HG03039 (cell line): Measurements from ENCODE around the gene SMPD3.

Source experiments
- ATAC-seq: cut with Tn5 transposase; IDR thresholded peaks from one replicate; pipeline ENCODE4 v1.9.1; 2021; ENCODE audit warnings: mild to moderate bottlenecking, moderate library complexity; ENCODE audit not compliant: unreplicated experiment

The SMPD3 gene

GRCh38 chr16:68406458-68407152 is 41.7 kb downstream of the SMPD3 start:
- no peak for ATAC-seq

GRCh38 chr16:68404736-68405345 is 43.5 kb downstream of the SMPD3 start:
- no peak for ATAC-seq

DNA sequence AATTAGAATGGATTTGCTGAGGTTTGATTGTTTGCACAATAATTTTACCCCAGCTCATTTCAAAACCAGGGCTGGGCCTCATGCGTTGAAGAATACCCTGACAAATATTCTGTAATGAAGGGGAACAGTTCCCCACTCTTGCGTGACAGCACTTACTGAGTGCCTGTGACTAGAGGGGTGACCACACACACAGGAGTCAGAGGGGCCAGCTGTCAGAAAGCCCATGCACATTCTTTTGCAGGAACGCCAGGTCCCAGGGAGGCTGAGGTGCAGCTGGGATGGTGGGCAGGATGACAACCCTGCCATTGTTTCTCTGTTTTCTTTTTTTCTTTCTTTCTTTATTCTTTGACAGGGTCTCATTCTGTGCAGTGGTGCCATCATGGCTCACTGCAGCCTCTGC is 44.6 kb downstream of the SMPD3 start:
- ATAC-seq, result no peak

DNA sequence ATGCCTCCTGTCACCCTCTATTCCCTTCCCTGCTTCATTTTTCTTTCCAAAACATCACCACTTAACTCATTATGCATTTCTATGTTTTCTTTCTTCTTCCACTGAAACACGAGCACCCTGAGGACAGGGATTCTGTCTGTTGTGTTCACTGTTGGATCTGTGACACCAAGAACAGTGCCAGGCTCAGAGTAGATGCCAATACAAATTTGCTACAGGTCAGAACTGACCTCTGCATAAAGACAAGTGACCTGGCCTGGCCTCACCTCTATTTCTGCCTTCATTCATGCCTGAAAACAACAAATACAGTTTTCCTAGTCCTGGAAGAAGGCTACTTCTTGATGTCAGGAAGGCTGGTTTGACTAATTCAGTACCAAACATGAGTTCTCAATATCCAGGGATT is 45.1 kb downstream of the SMPD3 start:
- no peak for ATAC-seq

DNA sequence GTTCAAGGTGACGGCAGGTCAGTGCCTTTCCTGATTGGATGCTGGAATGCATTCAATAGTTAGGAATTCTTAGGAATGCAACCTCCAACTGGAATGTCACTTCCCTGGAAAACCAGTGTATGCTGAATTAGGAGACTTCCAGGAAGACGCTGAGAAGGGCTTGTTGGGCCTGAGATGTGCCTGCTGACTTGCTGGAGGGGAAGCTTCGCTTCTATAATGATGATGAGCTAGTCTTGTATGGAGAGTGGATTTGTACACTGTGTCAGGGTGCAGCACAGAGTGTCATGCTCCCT is 45.6 kb downstream of the SMPD3 start:
- ATAC-seq, result no peak

DNA sequence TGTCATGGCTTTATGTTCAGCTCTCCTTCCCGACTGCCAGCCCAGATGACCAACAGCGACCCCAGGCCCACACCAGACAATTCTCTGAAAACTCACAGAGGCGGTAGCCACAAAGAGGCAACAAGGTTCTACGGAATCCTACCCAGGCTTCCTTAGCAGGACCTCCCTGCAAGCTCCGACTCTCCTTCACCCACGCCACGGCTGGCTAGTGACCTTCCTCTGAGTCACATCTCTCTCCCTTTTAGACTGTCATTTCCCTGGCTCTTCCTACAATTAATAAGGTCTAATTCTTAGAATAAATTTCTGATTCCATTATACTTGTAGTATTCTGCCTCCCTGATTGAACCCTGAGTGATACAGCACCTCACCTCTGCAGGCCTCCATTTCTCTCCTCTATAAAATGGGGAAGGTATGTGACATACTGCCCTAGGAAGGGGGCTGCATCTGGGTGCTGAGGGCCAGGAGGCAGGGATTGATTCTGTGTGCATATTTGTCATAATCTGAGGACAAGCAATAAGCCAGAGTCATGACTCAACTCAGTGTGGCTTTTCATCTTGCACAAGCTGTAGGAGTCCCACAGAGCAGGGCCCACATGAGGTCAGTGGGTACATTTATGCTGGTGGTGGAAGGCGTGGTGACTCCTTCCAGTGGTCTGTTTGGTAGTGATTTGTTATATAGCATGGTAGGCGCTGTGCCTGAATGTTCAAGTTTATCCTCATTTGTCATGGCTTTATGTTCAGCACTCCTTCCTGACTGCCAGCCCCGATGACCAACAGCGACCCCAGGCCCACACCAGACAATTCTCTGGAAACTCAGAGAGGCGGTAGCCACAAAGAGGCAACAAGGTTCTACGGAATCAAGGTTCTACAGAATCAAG is 46.2 kb downstream of the SMPD3 start:
- no peak for ATAC-seq

GRCh38 chr16:68400924-68401460 is 47.3 kb downstream of the SMPD3 start:
- no peak for ATAC-seq

DNA sequence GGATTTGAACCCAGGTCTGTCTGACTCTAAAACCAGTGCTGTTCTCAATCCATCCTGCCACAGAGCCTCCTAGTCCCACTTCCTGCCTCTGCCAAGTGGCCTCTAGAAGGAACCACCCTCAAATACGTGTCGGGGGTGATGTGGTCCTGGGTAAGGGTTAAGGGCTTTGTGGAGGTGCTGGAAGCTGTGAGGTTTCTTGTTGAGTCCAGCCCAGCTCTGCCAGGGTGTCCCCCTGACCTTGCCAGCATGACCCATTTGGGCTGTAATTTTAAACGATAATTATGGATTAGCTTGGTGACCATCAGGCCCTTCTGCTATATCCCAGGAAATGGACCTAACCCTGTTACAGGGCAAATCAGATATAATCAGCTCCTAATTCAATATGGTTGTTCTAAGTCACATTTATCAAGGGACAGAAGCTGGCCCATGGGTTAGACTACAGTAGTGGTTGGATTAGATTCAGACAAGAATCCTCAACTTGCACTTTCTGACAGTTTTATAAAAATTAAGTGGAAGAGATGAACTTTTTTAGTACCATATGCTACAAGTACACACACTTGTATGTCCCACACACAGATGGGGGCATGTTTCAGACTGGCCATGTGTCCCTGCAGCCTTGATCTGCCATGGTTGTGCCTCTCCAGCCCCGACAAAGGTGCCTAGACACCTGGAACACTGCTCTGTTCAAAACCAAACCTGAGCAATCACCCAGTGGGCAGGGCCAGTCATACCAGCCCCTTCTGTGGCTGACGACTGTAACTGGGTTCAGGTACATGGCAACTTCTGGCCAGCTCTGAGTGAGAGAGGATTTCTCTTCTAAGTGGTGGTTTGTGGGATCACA is 48.0 kb downstream of the SMPD3 start:
- no peak for ATAC-seq

- ATAC-seq, result no peak
Measured at GRCh38 chr16:68399456-68399855, 48.9 kb downstream of the SMPD3 start.

- ATAC-seq, result no peak
Measured at GRCh38 chr16:68397710-68398201, 50.6 kb downstream of the SMPD3 start.

GRCh38 chr16:68396481-68396880 is 51.8 kb downstream of the SMPD3 start:
- ATAC-seq, result no peak

GRCh38 chr16:68395815-68396214 is 52.5 kb downstream of the SMPD3 start:
- ATAC-seq, result no peak

DNA sequence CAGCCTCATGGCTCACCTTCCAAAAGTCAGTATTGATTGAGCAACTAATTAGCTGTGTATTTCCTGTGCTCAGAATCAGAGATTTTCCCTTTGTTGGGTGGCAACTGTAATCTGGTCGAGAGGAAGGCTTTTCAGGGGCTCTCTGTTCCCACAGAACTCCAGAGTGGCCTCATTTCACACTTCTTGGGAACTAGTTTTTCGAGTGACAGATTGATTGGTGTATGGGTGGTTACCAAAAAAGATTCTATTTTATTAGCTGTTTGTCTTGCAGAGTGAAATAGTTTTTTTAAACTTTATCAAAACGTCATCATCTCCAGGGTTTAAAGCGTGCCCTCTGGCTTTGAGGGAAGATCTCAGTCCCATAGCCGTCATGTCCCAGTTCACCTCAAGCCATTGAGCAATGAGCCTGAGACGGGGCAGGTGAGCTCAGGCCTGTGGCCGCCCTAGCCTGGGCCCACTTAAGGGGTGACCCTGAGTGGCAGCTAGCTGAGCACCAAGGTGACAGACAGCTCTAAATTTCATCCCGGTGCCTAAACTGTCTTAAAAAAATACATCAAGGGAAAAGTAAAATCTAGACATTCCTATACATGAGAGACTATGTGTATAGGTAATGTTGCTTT is 53.0 kb downstream of the SMPD3 start:
- ATAC-seq, result no peak

DNA sequence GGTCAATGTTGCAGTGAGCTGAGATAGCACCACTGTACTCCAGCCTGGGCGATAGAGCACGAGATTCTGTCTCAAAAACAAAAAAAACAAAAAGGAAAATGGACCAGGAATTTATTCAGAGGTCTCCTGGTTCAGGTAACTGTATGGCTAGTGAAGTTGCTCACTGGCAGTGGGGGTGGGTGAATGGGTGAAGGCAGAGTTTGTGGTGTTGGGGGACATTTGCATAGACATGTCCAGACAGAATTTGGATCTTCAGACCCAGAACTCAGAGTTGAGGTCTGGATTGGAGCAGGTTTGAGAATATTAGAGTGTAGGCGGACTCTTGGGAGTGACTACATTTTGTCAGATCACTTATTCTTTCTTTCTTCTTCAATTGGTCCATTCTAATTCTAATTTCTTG is 55.0 kb downstream of the SMPD3 start:
- ATAC-seq, result no peak

DNA sequence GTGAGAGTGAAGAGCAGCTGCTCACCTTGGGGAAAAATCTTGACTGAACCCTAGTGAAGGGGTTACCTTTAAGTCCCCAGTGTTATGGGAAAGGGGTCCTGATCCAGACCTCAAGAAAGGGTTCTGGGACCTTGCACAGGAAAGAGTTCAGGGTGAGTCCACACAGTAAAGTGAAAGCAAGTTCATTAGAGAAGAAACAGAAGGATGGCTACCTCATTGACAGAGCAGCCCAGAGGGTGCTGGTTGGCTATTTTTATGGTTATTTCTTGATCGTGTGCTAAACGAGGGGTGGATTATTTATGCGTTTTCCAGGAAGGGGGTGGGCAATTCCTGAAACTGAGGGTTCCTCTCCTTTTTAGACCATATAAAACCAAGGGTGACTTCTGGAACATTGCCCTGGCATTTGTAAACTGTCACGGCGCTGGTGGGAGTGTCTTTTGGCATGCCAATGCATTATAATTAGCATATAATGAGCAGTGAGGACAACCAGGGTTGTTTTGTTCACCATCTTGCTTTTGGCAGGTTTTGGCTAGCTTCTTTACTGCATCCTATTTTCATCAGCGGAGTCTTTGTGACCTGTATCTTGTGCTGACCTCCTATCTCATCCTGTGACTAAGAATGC is 58.4 kb downstream of the SMPD3 start:
- no peak for ATAC-seq

GRCh38 chr16:68389006-68389405 is 59.3 kb downstream of the SMPD3 start:
- ATAC-seq, result no peak

DNA sequence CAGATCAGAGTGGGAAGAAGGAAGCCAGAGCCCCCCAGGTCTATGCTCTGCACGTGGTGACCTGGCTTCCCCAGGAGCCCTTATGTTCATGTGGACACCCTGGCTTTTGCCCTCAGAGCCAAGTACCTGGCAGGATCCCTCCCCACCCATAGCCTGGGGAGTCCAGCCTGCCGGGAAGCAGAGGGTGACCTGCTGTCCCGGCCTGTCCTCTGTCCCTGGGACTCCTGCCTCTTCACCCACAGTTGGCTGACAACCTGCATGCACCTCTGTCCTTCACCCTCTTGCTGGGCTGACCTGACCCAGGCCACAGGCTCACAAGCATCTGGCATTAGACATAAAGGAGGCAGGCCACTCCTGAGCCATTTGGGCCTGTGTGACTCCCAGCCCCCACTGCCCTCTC is 60.2 kb downstream of the SMPD3 start:
- no peak for ATAC-seq

DNA sequence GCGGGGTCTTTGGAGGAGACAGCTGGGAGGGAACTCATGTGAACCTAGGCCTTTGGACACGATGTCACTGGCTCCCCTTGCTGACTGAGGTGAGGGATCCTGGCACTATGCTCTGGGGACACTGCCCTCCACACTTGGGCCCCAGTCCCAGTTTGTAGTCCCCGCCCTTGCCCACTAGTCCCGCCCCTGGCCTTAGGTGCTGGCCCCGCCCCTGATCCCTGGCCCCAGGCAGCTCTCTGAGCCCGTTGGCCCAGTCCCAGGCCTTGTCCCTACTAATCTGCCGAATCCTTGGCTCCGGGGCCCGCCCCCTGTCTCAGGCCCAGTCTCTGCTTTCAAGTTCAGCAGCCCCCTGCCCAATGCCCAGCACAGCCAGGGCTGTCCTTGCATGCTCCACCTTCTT is 61.0 kb downstream of the SMPD3 start:
- no peak for ATAC-seq

DNA sequence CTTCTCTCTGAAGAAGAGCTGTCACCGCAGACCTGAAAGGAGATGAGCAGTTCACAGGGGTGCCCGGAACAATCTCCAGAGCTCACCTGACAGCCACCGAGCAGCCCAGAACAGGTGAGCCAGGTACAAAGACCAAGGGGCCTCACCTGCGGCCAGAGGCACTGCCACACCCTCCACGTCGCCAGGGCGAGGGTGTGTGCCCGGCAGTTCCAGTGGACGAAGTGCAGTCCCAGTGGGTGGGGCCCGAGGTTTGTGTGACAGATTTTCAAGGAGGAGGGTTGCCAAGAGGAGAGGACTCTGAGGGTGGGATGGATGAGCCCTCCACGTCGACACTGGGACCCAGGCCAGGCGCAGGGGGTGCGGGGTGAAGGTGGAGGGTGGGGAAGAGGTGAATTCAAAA is 61.7 kb downstream of the SMPD3 start:
- ATAC-seq, result no peak

DNA sequence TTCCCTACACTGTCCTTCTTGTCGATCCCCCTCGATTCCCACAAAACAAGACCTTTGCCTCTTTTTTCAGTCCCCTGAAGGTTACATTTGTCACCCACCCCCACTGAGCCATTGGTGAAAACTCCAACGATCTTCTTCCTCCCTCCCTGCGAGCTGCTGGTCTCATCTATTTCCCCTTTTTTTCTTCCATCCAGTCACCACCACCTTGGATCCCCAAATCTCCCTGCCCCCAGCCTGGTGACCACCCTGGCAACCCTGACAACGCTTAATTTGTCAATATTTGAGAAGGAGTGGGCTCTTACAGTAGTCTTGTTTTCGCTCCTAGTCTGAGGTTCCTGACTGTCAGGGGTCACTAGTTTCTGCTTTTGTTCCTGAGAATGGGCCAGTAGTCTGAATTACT is 62.9 kb downstream of the SMPD3 start:
- ATAC-seq, result no peak
